HG03095 (cell line): ENCODE data around the gene FAM171A2.
"Not testable (repeated sequence)": the region's sequence is repeated elsewhere in the genome, so short reads cannot be mapped to it uniquely, and the experiment has no call there.

Source experiments
- ATAC-seq: cut with Tn5 transposase; IDR thresholded peaks from one replicate; pipeline ENCODE4 v1.9.1; 2021; ENCODE audit warnings: moderate library complexity; ENCODE audit not compliant: unreplicated experiment

Gene FAM171A2

DNA sequence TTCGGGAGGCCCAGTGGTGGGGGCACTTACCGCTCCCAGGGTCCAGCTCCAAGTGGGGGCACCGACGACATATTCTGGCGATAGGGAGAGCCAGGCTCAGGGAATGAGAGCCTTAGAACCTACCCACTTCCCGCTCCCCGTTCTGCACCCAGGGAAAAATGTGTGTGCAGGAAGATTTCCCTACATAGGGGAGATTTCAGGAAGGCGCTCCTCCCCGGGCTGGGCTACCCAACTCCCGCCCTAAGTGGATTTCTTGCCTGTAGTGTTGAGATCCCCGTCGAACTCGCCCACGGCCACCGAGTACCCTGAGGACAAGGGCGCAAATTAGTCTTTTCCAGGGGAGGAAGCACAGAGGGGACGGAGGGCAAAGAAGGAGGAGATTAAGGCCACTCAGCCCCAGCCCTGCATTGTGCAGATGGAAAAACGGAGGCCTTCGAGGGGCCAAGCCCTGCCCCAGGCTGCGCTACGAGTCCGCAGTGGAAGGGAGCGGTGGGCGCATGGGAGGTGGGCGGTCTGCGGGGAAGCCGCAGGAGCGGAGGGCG, 20.7 kb upstream of the FAM171A2 start:
- ATAC-seq: no peak

DNA sequence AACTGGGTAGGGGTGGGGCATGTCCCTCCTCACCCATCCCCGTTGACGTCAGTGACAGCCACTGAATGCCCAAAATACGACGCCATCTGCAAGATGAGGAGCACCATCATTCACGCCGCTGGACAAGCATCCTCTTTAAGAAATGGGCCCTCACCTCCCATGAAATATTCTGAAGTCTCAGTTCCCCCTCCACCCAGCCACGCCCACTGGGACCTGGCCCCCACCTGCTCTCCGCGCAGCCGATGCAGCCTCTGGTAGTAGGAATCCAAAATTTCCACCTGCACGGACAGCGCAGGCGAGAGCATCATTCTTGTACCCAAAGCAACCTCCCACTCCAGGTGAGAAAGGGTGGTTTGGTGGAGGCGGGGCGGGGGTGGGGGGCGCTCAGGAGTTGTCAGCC, 20.2 kb upstream of the FAM171A2 start:
- ATAC-seq: no peak

DNA sequence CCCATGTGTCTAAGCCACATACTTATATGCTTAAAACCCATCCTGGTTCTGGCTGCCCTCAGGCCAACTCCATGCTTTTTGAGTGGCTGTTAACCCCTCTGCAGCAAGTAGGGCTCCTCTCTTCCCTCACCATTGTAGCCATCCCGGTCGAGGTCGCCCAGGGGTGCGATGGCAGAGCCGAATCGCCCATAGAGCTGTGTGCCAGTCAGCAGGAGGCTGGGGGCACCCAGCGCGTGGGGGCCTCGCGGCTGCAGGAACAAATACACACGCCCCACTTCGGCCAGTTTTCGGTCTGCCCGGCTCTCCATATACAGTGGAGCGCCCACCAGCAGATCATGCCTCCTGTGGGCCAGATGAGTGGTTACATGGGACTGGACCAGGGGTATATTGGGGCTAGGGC, 19.7 kb upstream of the FAM171A2 start:
- no peak for ATAC-seq

DNA sequence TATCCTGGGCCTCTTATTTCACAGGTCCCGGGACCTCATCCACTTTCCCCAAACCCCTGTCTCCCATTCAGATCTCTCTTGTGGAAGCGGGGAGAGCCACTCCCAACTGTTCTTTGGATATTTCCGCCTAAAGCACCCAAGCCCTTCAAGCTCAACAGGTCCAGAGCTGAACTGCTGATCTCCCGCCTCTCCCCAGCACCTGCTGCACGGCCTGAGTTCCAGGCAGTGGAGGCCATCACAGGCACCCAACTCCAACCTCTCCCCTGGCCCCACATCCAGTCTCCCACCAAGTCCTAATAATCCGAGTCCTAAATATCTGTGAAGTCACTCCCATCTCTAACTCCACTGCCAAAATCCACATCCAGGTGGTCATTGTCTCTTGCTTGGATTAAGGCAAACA, 19.3 kb upstream of the FAM171A2 start:
- no peak for ATAC-seq

DNA sequence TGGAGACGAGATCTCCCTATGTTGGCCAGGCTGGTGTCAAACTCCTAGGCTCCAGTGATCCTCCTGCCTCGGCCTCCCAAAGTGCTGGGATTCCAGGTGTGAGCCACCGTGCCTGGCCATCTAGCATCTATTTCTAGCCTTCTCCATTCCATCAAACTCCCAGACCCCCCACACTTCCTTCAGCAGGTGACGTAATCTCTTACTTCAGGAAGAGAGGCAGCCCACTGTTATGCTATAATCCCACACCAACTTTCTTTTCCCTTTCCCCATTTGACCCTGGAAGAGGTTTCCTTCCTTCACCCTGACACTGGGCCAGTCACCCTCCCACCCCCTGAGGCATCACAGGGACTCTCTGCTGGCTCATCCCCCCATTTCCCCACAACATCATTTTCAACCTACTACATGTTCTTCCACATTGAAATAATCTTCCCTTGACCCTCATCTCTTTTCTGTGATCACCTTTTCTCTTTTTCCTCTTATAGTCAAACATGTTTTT, 18.2 kb upstream of the FAM171A2 start:
- ATAC-seq: no peak

DNA sequence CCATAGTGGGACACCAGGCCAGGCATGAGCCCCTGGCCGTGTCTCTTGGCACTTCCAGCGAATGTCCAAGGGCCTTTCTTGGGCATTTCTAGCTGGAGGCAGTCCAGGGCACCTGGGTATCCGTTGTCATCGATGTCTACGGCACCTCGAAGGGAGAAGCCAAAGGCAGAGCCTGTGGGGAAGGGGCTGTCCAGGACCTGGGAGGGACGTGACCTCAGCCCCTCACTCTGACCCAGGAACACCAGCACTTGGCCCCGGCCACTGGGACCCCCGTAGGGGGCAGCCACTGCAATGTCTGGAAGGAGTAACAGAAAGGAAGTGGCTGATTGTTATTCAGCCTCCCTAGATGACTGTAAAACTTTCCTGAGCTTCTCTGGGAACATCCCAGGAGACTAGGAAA, 17.1 kb upstream of the FAM171A2 start:
- ATAC-seq: no peak

DNA sequence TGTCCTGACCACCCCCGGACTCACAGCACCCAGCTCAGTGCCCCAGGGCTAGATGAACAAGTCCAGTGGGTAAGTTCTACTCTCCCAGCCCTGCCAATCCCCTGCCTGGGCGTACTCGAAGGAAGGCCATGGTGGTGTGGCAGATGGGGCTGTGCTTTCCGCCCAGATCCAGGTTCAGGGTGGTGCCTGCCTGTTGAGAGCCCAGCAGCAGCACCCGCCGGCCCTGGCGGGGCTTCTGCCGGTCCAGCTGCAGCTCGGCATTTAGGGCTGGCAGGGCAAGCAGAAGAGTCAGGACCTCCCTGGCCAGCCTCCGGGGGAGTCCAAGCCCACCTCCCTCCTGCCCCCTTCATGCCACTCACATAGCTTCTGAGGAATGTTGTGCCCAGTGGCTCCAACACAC, 16.2 kb upstream of the FAM171A2 start:
- no peak for ATAC-seq

DNA sequence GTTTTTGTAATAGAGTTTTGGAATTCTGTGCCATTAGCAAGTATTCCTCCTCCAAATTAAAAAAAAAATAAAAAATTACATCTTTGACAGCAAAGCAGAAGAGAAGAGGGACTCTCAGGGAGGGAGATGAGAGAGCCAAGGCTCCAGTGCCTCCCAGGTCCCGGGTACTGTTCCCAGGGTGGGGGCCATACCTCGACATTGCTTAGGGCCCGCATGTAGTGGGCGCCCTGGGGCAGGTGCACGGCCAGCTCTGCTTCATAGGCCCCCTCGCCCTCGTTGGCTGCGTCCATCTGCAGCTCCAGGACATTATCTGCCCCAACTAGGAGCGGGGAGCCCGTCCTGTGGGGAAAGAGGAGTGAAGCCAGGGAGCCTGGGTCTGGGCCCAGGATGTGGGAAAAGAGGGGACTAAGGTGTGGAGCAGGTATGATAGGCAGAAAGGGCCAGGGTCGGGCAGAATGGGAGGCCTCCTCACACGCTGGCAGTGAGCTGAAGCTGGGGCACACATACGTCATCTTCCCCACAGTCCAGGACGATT, 14.6 kb upstream of the FAM171A2 start:
- ATAC-seq: no peak

DNA sequence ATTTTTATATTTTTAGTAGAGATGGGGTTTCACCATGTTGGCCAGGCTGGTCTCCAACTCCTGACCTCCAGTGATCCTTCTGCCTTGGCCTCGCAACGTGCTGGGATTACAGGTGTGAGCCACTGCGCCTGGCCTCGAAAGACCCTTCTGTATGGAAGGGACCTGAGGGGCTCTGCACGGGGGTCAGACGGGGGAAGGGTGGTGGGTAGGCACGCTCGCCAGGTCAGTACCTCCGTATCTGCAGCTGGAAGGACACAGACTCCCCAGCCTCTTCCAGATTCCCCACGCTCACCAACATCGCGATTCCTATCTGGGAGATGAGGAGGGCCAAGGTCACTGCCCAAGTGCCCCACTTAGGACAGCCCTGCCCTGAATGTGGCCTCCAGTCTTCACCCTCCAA, 13.1 kb upstream of the FAM171A2 start:
- no peak for ATAC-seq

DNA sequence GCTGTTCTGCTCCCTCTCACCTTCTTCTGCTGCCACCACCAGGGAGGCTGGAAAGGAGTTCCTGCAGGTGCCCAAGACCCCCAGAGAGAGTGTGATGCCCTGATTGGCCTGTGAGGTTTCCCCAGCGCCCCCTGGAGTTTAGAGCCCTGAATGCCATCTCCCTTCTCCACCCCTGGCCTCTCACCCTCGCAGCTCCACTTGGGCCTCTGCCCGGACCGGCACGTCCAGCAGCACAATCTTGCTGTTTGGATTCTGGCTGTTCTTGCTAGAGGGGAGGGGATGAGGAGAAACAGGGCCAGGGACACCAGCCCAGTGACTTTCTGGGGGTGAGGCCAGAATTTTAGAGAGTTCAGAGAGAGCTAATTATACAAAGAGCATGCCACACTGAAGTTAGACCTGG, 12.5 kb upstream of the FAM171A2 start:
- no peak for ATAC-seq

DNA sequence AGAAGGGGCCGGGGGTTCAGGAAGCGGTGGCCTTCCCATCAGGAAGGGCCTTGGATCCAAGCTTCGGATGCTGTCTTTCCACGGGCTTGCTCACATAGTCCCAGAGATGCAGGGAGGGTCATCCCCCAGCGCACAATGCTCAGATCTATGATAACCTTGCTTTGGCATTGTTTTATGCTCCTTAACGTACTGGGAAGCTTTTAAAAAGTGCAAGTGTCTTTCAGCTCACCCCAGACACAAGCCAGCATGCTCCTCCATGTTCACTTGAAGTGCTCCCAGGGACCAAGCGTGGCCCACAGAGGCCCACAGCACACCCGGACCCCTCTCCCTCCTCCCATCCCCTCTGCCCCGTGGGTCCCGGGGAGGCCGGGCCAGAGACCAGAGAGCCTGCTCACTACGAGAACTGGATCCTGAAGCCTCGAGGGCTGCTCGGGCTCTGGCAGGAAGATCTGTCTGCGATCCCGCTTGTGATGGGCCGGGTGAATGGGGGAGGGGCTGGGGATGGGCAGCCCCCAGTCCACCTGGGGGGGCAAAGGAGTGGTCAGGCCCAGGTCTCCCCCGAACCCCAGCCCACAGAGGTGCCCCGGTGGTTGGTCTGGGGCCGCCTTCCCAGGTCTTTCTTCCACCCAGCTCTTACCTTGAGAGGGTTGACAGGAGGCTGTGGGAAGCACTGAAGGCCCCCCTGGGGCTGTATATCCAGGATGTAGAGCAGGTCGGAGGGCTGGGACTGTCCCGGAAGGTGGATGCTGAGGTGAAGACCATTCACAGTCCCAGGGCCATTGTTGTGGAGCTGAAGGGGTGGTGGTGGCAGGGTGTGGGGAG, 11.8 kb upstream of the FAM171A2 start:
- ATAC-seq: no peak

DNA sequence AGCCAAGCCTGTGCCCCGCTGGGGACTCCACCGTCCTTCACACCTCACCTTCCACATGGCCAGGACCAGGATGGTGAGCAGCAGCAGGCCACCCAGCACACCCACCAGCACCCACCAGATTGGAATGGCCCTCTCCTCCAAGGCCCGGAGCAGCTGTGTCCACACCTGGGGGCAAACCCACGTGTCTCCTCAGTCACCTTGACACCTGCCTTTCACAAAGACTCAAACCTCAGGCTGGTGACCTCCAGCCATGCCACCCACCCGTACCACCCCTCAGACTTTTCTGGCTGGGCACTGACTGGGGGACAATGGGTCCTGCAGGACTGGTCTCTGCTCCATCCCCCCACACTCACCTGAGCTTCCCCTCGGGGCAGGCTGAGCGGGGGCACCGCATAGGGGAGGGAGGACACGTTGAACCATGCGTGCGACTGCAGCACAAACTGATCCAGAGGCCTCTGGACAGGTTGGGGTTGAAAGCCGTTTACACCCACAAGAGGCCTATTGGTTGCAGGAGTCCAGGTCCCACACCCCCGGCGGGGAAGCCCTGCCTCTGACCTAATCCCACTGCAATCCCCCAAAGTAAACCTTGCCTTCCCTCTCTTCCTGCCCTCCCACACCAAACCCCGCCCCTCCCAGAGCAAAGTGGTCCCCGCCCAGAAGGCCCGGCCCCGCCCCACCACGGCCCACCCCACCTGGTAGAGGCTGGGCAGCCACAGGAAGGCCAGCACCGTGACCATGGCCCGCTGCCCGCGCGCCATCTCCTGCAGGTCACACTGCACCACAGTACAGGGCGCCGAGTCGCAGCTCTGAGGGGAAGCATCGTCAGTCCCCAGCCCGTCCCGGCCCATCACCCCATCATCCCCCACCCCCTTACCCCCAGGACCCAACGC, 10.9 kb upstream of the FAM171A2 start:
- ATAC-seq: no peak

DNA sequence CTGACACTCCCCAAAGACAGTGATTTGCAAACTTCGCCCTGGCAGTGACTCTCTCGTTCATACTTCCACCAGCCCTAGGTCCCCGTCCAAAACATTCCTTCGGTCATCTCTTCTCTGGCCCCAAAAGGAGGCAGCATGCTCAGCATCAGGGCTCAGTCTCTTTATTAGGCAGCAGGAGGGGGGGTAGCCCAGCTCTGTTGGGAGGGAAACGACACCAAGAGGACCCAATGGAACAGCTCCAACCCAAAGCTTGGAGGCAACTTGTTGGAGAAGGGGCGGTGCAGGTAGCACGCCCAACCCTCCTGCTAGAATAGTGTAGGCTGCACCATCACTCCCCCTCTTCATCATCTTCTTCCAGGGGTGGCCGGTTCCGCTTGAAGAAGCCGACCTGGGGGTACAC, 8.4 kb upstream of the FAM171A2 start:
- no peak for ATAC-seq

DNA sequence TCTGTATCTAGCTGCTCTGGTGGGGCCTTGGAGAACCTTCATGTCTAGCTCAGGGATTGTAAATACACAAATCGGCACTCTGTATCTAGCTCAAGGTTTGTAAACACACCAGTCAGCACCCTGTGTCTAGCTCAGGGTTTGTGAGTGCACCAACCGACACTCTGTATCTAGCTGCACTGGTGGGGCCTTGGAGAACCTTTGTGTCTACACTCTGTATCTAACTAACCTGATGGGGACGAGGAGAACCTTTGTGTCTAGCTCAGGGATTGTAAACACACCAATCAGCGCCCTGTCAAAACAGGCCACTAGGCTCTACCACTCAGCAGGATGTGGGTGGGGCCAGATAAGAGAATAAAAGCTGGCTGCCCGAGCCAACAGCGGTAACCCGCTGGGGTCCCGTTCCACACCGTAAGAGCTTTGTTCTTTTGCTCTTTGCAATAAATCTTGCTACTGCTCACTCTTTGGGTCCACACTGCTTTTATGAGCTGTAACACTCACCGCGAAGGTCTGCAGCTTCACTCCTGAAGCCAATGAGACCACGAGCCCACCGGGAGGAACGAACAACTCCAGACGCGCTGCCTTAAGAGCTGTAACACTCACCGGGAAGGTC, 5.9 kb upstream of the FAM171A2 start:
- not testable (repeated sequence) for ATAC-seq

DNA sequence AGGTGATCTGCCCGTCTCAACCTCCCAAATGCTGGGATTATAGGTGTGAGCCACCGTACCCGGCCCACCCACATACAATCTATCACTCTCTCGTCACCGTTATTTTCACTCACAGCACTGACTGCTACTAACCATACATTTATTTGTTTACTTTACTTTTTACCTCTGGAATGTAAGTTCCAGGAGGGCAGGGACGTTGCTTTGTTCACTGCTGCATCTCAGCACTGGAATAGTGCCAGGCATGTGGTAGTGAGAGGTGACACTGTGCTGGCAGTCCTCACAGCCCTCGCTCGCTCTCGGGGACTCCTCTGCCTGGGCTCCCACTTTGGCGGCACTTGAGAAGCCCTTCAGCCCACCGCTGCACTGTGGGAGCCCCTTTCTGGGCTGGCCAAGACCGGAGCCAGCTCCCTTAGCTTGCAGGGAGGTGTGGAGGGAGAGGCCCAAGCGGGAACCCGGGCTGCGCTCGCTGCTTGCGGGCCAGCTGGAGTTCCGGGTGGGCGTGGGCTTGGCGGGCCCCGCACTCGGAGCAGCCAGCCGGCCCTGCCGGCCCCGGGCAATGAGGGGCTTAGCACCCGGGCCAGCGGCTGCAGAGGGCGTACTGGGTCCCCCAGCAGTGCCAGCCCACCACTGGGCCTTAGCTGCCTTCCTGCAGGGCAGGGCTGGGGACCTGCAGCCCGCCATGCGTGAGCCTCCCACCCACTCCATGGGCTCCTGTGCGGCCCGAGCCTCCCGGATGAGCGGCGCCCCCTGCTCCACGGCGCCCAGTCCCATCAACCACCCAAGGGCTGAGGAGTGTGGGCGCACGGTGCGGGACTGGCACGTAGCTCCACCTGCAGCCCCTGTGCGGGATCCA, 5.0 kb upstream of the FAM171A2 start:
- not testable (repeated sequence) for ATAC-seq

DNA sequence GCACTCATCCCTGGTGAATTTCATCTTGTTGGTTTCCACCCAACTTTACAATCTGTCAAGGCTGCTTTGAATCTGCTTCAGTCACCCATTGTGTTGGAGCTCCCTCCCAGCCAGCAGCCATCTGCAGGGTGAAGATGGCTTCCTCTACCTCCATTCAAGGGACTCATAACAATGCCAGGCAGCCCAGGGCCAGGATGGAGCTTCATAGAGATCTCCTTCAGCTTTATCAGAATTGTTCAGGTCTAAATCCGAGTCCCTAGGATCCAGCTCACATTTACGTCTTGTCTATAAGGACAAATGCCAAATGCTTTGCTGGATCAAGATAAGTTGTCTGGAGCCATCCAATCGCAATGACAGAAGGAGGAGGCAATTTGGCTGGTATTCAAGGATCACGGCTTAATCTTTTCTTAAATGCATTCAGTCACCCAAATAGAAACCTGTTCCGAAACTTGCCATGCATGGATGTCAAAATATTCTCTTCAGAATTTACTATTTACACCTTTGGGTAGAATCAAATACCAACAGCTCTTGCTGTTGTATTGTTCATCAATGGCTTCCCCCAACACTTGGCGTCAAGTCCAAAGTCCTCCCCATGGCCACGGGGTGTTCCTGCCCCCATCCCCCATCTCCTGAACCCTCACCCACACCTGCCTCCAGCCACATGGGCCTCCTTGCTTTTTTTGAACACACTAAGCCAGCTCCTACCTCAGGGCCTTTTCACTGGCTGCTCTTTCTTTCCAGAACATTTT, 3.8 kb upstream of the FAM171A2 start:
- ATAC-seq: no peak

DNA sequence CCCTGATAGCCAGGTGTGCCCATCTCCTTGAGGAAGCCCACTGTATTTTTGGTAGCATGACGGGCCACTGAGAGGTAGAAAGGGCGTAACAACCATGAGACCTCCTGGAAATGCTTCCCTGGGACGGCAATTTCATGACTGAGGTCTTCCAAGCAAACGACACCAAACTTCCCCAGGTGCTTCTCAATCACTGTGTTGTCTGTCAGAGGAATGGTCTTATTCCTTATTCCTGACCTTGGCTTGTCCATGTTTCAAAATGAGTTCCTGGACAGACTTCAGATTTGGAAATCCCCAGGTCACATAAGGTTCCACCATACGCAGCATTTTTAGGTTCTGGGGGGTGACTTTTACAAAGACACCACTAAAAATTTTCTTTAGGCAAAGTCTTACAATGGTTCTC, 1.4 kb upstream of the FAM171A2 start:
- ATAC-seq: not testable (repeated sequence)

DNA sequence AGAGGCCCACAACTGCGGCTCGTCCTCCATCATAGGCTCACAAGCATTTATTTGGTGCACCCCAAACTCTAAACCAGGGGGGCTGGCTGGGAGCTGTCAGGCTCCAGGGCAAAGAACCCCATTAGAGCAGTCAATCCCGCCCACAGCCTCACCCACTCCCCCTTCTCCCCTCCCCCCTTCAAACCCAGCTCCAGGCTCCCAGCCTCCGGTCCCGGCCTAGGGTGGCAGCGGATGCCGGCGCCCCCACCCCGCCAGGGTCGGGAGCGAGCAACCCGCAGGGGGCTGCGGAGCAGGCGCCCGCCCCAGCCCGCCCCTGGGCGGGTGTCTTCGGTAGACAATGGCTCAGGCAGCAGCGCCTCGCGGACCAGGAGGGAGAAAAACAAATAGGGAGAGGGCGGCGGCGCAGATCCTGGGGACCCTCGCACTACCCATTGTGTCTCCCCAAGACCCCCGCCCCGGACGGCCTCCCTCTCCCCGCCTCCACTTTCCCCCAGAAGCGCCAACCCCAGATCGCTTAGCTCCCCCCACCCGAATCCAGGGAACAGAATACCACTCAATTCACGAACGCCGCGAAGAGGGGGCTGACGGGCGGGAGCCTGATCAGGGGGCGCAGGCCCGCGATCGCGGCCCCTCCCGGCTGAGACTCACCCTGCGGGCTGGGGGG, 572 bp downstream of the FAM171A2 start:
- no peak for ATAC-seq

DNA sequence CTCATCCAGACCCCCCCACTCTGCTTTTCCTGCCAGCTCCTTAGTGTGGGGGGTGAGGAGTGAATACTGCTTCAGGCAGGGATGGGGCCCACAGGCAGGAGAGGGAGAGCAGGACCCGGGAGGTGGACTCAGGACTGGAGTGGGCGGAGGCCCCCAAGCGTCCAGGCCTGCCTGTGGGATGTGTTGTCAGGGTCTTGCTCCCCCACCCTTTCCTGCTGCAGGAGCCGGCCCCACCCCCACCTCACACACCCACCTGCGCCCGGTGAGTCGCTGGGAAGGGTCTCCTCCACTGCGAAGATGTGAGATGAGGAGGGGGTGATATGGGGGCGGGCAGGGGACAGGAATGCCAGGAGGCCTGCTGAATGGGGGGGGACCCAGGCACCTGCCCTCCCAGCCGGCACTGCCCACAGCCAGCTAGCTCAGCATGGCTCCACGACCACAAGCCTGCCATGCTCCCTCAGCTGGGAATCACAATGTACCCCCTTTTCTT, 1.1 kb downstream of the FAM171A2 start:
- ATAC-seq: no peak
